Osteoblast (primary cell): Measurements from ENCODE around the gene RASL10B. TPM values are rescaled to one million over a fixed set of nuclear protein-coding genes. Genes with fewer than 3 reads are reported as not detected.

Source experiments
- DNase-seq: peaks from one replicate; pipeline ENCODE4 v3.0.0; 2011; ENCODE audit warnings: low spot score, mixed read lengths; ENCODE audit not compliant: insufficient read length; ENCODE audit errors: missing footprints
- H2AFZ ChIP-seq: 2 replicates; pipeline ENCODE4 v1.6.0; 2011; ENCODE audit warnings: mild to moderate bottlenecking, low read length
- H3K27ac ChIP-seq: 2 replicates; pipeline ENCODE4 v1.5.1; 2011; ENCODE audit warnings: mild to moderate bottlenecking, low read depth, low read length, moderate library complexity
- H3K27me3 ChIP-seq: 2 replicates; pipeline ENCODE4 v1.6.0; 2012; ENCODE audit warnings: mild to moderate bottlenecking, control low read depth, inconsistent platforms, low read length, moderate library complexity; ENCODE audit not compliant: insufficient read depth
- H3K36me3 ChIP-seq: 2 replicates; pipeline ENCODE4 v1.5.1; 2011; ENCODE audit warnings: mild to moderate bottlenecking, low read length, control low read depth, moderate library complexity; ENCODE audit not compliant: insufficient read depth
- H3K4me1 ChIP-seq: 2 replicates; pipeline ENCODE4 v1.5.1; 2011; ENCODE audit warnings: mild to moderate bottlenecking, low read length, control low read depth, moderate library complexity; ENCODE audit not compliant: insufficient read depth
- H3K4me2 ChIP-seq: 2 replicates; pipeline ENCODE4 v1.6.0; 2011; ENCODE audit warnings: mild to moderate bottlenecking, low read length; ENCODE audit not compliant: insufficient read depth
- H3K4me3 ChIP-seq: fragments of 200-600 bp; sonication (generic); 3 replicates; pipeline ENCODE4 v1.5.1; 2012; ENCODE audit warnings: mild to moderate bottlenecking, low read length, inconsistent platforms; ENCODE audit not compliant: insufficient read depth
- H3K79me2 ChIP-seq: 2 replicates; pipeline ENCODE4 v1.6.0; 2012; ENCODE audit warnings: mild to moderate bottlenecking, low read length, control low read depth, inconsistent platforms; ENCODE audit not compliant: insufficient read depth
- H3K9me3 ChIP-seq: 2 replicates; pipeline ENCODE4 v1.5.1; 2011; ENCODE audit warnings: low read depth, low read length, control low read depth
- H4K20me1 ChIP-seq: 2 replicates; pipeline ENCODE4 v1.6.0; 2012; ENCODE audit warnings: mild to moderate bottlenecking, low read length, control low read depth; ENCODE audit not compliant: insufficient read depth
- CTCF ChIP-seq: IDR thresholded peaks from 2 replicates; pipeline ENCODE4 v1.5.1; 2011; ENCODE audit warnings: mild to moderate bottlenecking, low read depth, low read length, moderate library complexity; ENCODE audit errors: extremely low read depth
- total RNA-seq: library from RNA; depleted of rRNA; stranded (reverse); fragments of >200 nt; gene quantifications from 2 replicates; pipeline ENCODE4 v1.2.3, GENCODE V29; 2012

Gene RASL10B
- total RNA-seq, 1 donor, result 4.0 TPM

GRCh38 chr17:35778641-35779196 lies 47.3 kb downstream of the RASL10B start:
- H3K79me2 ChIP-seq, result no peaks in the 10 kb centered on the region
- H3K27me3 ChIP-seq, result peaks cover 34% of the 10 kb centered on the region
- TF ChIP-seq CTCF, result no peak
- DNase-seq, result peak; percentile 10
- H3K4me1 ChIP-seq, result peaks cover 42% of the 10 kb centered on the region
- no peak overlapping the region for H3K27ac ChIP-seq
- H4K20me1 ChIP-seq, result no peaks in the 10 kb centered on the region
- H3K9me3 ChIP-seq, result no peaks in the 10 kb centered on the region
- no peaks in the 10 kb centered on the region for H3K36me3 ChIP-seq
- peak overlapping the region; percentile 6 for H3K4me2 ChIP-seq
- H2AFZ ChIP-seq, result no peak overlapping the region
- no peak overlapping the region for H3K4me3 ChIP-seq

GRCh38 chr17:35780950-35781349 lies 49.5 kb downstream of the RASL10B start:
- no peak overlapping the region for H2AFZ ChIP-seq

GRCh38 chr17:35784895-35785294 lies 53.5 kb downstream of the RASL10B start:
- no peaks in the 10 kb centered on the region for H3K36me3 ChIP-seq
- peaks cover 20% of the 10 kb centered on the region for H3K27me3 ChIP-seq
- peak; percentile 85 for DNase-seq
- no peak overlapping the region for H3K4me2 ChIP-seq
- no peaks in the 10 kb centered on the region for H3K79me2 ChIP-seq
- no peak overlapping the region for H3K4me3 ChIP-seq
- H4K20me1 ChIP-seq, result no peaks in the 10 kb centered on the region
- H2AFZ ChIP-seq, result no peak overlapping the region
- H3K9me3 ChIP-seq, result no peaks in the 10 kb centered on the region
- TF ChIP-seq CTCF, result no peak
- H3K4me1 ChIP-seq, result peaks cover 52% of the 10 kb centered on the region
- no peak overlapping the region for H3K27ac ChIP-seq

More at GRCh38 chr17:35780950-35781349, 49.5 kb downstream of the RASL10B start:
- Histone ChIP-seq H3K36me3 (no peaks in the 10 kb centered on the region), H3K79me2 (no peaks in the 10 kb centered on the region), H3K9me3 (no peaks in the 10 kb centered on the region), H3K4me2 (no peak overlapping the region), H3K4me3 (no peak overlapping the region), H4K20me1 (no peaks in the 10 kb centered on the region), H3K27me3 (peaks cover 35% of the 10 kb centered on the region), H3K27ac (no peak overlapping the region), H3K4me1 (peaks cover 43% of the 10 kb centered on the region)
- no peak for TF ChIP-seq CTCF
- no peak for DNase-seq

- no peaks in the 10 kb centered on the region for H3K79me2 ChIP-seq
- peak overlapping the region; percentile 32 for H3K4me2 ChIP-seq
- H3K36me3 ChIP-seq, result no peaks in the 10 kb centered on the region
- H2AFZ ChIP-seq, result peak overlapping the region; percentile 60
- peak; percentile 64 for DNase-seq
- H3K4me1 ChIP-seq, result peaks cover 52% of the 10 kb centered on the region
- H3K27ac ChIP-seq, result peak overlapping the region; percentile 28
- no peak for TF ChIP-seq CTCF
- H3K27me3 ChIP-seq, result peaks cover 14% of the 10 kb centered on the region
- no peaks in the 10 kb centered on the region for H3K9me3 ChIP-seq
- H3K4me3 ChIP-seq, result no peak overlapping the region
- no peaks in the 10 kb centered on the region for H4K20me1 ChIP-seq
Measured at GRCh38 chr17:35786941-35787432, 55.5 kb downstream of the RASL10B start.
